Keratinocyte (primary cell): ENCODE results near the gene SYNE1.

Experiments used
- EZH2 ChIP-seq: IDR thresholded peaks from one replicate; pipeline ENCODE4 v1.6.1; 2012; ENCODE audit warnings: inconsistent platforms, mild to moderate bottlenecking, low read length, moderate library complexity
- TF ChIP-seq, protein P1 (sequence below), 3 experiments: IDR thresholded peaks in 1 of 3; conservative IDR thresholded peaks in 1 of 3; optimal IDR thresholded peaks in 1 of 3; 2 replicates in 2 of 3; 3 replicates in 1 of 3; pipeline versions ENCODE3 to v1.5.1; 2011; ENCODE audit warnings: low read length in 3 of 3, mild to moderate bottlenecking in 3 of 3, moderate library complexity in 2 of 3, control low read depth in 1 of 3, inconsistent platforms in 1 of 3; ENCODE audit not compliant: insufficient read depth in 2 of 3; ENCODE audit errors: extremely low read depth in 1 of 3

DNA sequence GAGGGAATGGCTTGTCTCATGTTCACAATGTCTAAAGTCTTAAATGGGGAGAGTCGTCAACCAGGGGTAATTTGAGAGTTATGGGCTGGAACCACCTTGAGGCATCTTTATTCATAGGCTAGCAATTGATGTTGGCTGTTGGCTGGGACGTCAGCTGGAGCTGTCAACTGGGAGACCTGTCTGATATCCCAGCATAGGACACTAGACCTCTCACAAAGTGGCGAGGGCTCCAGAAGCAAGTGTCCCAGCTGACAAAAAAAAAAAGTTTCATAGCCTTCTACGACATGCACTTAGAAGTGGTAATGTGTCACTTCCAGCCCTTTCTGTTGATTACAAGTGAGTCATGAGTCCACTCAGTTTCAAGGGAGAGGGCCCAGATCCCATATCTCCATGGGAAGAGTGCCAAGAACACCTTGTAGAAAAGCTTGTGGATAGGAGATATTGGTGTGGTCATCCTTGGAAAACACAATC, 551.7 kb downstream of the SYNE1 start:
- TF ChIP-seq EZH2, result no peak
- TF ChIP-seq, protein P1, sequence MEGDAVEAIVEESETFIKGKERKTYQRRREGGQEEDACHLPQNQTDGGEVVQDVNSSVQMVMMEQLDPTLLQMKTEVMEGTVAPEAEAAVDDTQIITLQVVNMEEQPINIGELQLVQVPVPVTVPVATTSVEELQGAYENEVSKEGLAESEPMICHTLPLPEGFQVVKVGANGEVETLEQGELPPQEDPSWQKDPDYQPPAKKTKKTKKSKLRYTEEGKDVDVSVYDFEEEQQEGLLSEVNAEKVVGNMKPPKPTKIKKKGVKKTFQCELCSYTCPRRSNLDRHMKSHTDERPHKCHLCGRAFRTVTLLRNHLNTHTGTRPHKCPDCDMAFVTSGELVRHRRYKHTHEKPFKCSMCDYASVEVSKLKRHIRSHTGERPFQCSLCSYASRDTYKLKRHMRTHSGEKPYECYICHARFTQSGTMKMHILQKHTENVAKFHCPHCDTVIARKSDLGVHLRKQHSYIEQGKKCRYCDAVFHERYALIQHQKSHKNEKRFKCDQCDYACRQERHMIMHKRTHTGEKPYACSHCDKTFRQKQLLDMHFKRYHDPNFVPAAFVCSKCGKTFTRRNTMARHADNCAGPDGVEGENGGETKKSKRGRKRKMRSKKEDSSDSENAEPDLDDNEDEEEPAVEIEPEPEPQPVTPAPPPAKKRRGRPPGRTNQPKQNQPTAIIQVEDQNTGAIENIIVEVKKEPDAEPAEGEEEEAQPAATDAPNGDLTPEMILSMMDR (optimal IDR thresholded peaks at IDR 0.05 in 1 of 3, IDR thresholded peaks at IDR 0.05 in 1 of 3, conservative IDR thresholded peaks at IDR 0.05 in 1 of 3; ENCODE audit: extremely low read depth in 1 of 3, insufficient read depth in 2 of 3, low read length in 3 of 3), result no peak
